ENCODE results near the gene HGFAC. TPM values are rescaled to one million over a fixed set of nuclear protein-coding genes. Genes with fewer than 3 reads are reported as not detected.
A peak's percentile ranks its signal among the peaks of the same experiment; 100 is the strongest.
"Not testable (repeated sequence)": the region's sequence is repeated elsewhere in the genome, so short reads cannot be mapped to it uniquely, and the experiment has no call there.

HGFAC gene
- total RNA-seq, 1 donor from 2014 or later: 177 TPM

GRCh38 chr4:3410401-3411135 is 31.2 kb upstream of the HGFAC start:
- ATAC-seq (peak; percentile 32), DNase-seq (ENCODE audit: low spot score) (peak; percentile 60)

- ATAC-seq: not testable (repeated sequence)
Measured at GRCh38 chr4:3411190-3411589, 30.6 kb upstream of the HGFAC start.

GRCh38 chr4:3411676-3412075 is 30.1 kb upstream of the HGFAC start:
- peak; percentile 40 for DNase-seq (ENCODE audit: low spot score)
- ATAC-seq: no peak

More at GRCh38 chr4:3411190-3411589, 30.6 kb upstream of the HGFAC start:
- peak; percentile 33 for DNase-seq (ENCODE audit: low spot score)

- ATAC-seq (no peak), DNase-seq (ENCODE audit: low spot score) (no peak)
Measured at GRCh38 chr4:3412257-3413020, 29.3 kb upstream of the HGFAC start.

- ATAC-seq: no peak
Measured at GRCh38 chr4:3413217-3413671, 28.5 kb upstream of the HGFAC start.

GRCh38 chr4:3413675-3414420 is 27.9 kb upstream of the HGFAC start:
- no peak for ATAC-seq
- peak; percentile 42 for DNase-seq (ENCODE audit: low spot score)

More at GRCh38 chr4:3413217-3413671, 28.5 kb upstream of the HGFAC start:
- DNase-seq (ENCODE audit: low spot score): no peak

GRCh38 chr4:3414421-3415279 is 27.1 kb upstream of the HGFAC start:
- ATAC-seq (no peak), DNase-seq (ENCODE audit: low spot score) (peak; percentile 40)

- DNase-seq (ENCODE audit: low spot score) (peak; percentile 36), ATAC-seq (no peak)
Measured at GRCh38 chr4:3415471-3416141, 26.2 kb upstream of the HGFAC start.

GRCh38 chr4:3416270-3416669 is 25.5 kb upstream of the HGFAC start:
- ATAC-seq (no peak), DNase-seq (ENCODE audit: low spot score) (no peak)

- ATAC-seq (no peak), DNase-seq (ENCODE audit: low spot score) (no peak)
Measured at GRCh38 chr4:3416821-3417221, 24.9 kb upstream of the HGFAC start.

GRCh38 chr4:3417448-3417847 is 24.3 kb upstream of the HGFAC start:
- no peak for ATAC-seq
- no peak for DNase-seq (ENCODE audit: low spot score)

- ATAC-seq (peak; percentile 86), DNase-seq (ENCODE audit: low spot score) (peak; percentile 74)
Measured at GRCh38 chr4:3418029-3418762, 23.6 kb upstream of the HGFAC start.

GRCh38 chr4:3419836-3420605 is 21.7 kb upstream of the HGFAC start:
- ATAC-seq (no peak), DNase-seq (ENCODE audit: low spot score) (no peak)

GRCh38 chr4:3420606-3420955 is 21.2 kb upstream of the HGFAC start:
- DNase-seq (ENCODE audit: low spot score) (no peak), ATAC-seq (no peak)

GRCh38 chr4:3420956-3421355 is 20.8 kb upstream of the HGFAC start:
- DNase-seq (ENCODE audit: low spot score) (no peak), ATAC-seq (no peak)

GRCh38 chr4:3421470-3421869 is 20.3 kb upstream of the HGFAC start:
- ATAC-seq: no peak
- no peak for DNase-seq (ENCODE audit: low spot score)

GRCh38 chr4:3422241-3422801 is 19.4 kb upstream of the HGFAC start:
- ATAC-seq (no peak), DNase-seq (ENCODE audit: low spot score) (no peak)

- no peak for ATAC-seq
Measured at GRCh38 chr4:3422808-3423297, 18.9 kb upstream of the HGFAC start.

More at GRCh38 chr4:3422808-3423297, 18.9 kb upstream of the HGFAC start:
- no peak for DNase-seq (ENCODE audit: low spot score)

Data from left lobe of liver (tissue), 2 donors.